AG10803 (cell line): ENCODE measurements around the gene ANO9.

ENCODE experiments used
- DNase-seq: peaks from one replicate; pipeline ENCODE4 v3.0.0; 2010; ENCODE audit warnings: low read depth
- H3K4me3 ChIP-seq: 2 replicates; pipeline ENCODE4 v1.5.1; 2011; ENCODE audit warnings: mild to moderate bottlenecking, low read length, control low read depth
- CTCF ChIP-seq: conservative IDR thresholded peaks from 2 replicates; pipeline ENCODE4 v1.5.1; 2011; ENCODE audit warnings: mild to moderate bottlenecking, low read length, control low read depth, inconsistent platforms

Gene ANO9

GRCh38 chr11:444396-445144, 2.8 kb upstream of the ANO9 start:
- peak; percentile 36 for DNase-seq
- H3K4me3 ChIP-seq, result no peak overlapping the region; the same call in 1 of the 2 replicates
- no peak for TF ChIP-seq CTCF

- no peak overlapping the region for H3K4me3 ChIP-seq
- peak; percentile 41 for DNase-seq
- no peak for TF ChIP-seq CTCF
Measured at GRCh38 chr11:443542-444199, 1.9 kb upstream of the ANO9 start.

GRCh38 chr11:442611-443081, 835 bp upstream of the ANO9 start:
- no peak for DNase-seq
- TF ChIP-seq CTCF, result no peak
- H3K4me3 ChIP-seq, result no peak overlapping the region

GRCh38 chr11:441043-441417, 781 bp downstream of the ANO9 start:
- no peak for DNase-seq
- H3K4me3 ChIP-seq, result no peak overlapping the region
- no peak for TF ChIP-seq CTCF

- TF ChIP-seq CTCF, result peak; percentile 10; the same call in 1 of the 2 replicates
- H3K4me3 ChIP-seq, result no peak overlapping the region
- DNase-seq, result no peak
Measured at GRCh38 chr11:440065-441042, 1.5 kb downstream of the ANO9 start.

- DNase-seq, result no peak
- H3K4me3 ChIP-seq, result no peak overlapping the region
- no peak for TF ChIP-seq CTCF
Measured at GRCh38 chr11:439315-440064, 2.3 kb downstream of the ANO9 start.
